Measurements from ENCODE around the gene FKRP.

DNA sequence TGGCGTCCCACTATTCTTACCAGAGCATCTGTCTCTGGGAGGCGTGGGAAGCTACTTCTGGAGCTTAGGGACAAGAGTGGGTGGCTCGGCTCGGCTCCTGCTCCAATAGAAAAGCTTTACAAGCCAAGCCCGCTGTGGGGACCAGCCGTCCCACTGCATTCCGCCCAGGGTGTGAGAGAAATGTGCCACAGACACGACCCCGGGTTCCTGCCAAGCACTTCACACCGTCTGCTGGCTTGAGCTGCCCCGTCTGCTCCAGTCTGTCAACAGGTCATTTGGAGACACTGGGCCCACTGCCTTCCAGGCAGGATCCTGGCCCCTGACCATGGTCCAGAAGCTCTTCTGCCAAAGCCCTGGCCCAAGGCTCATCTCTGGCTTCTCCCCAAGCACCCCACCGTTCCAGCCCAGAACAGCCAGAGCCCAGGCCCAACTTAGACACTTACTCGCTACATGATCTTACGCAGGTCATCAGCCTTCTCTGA, 6.5 kb upstream of the FKRP start:
- no peak for TF ChIP-seq EZH2 (optimal IDR thresholded peaks at IDR 0.05; ENCODE audit: low read depth, low read length)
- TF ChIP-seq, protein P1, sequence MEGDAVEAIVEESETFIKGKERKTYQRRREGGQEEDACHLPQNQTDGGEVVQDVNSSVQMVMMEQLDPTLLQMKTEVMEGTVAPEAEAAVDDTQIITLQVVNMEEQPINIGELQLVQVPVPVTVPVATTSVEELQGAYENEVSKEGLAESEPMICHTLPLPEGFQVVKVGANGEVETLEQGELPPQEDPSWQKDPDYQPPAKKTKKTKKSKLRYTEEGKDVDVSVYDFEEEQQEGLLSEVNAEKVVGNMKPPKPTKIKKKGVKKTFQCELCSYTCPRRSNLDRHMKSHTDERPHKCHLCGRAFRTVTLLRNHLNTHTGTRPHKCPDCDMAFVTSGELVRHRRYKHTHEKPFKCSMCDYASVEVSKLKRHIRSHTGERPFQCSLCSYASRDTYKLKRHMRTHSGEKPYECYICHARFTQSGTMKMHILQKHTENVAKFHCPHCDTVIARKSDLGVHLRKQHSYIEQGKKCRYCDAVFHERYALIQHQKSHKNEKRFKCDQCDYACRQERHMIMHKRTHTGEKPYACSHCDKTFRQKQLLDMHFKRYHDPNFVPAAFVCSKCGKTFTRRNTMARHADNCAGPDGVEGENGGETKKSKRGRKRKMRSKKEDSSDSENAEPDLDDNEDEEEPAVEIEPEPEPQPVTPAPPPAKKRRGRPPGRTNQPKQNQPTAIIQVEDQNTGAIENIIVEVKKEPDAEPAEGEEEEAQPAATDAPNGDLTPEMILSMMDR (IDR thresholded peaks at IDR 0.05; ENCODE audit: low read length) = no peak

Data from MM.1S (cell line).